ENCODE data around the gene ZNF618.

DNA sequence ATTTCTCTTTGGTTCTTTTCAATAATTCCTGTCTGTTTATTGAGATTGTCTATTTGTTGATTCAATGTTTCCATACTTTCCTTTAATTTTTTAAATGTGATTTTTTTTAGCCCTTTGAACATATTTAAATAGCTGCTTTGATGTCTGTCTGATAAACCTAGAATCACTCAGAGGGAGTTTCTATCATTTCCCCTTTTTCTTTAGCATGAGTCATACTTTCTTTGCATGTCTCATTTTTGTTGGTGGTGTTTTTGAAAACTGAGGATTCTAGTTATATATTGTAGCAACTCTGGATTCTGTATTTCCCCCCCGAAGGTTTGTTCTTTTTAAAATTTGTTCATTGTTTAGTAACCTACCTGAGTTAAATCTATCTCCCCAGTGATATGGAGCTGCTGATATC is 24.2 kb upstream of the ZNF618 start:
- TF ChIP-seq, protein P1, sequence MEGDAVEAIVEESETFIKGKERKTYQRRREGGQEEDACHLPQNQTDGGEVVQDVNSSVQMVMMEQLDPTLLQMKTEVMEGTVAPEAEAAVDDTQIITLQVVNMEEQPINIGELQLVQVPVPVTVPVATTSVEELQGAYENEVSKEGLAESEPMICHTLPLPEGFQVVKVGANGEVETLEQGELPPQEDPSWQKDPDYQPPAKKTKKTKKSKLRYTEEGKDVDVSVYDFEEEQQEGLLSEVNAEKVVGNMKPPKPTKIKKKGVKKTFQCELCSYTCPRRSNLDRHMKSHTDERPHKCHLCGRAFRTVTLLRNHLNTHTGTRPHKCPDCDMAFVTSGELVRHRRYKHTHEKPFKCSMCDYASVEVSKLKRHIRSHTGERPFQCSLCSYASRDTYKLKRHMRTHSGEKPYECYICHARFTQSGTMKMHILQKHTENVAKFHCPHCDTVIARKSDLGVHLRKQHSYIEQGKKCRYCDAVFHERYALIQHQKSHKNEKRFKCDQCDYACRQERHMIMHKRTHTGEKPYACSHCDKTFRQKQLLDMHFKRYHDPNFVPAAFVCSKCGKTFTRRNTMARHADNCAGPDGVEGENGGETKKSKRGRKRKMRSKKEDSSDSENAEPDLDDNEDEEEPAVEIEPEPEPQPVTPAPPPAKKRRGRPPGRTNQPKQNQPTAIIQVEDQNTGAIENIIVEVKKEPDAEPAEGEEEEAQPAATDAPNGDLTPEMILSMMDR (IDR thresholded peaks at IDR 0.05; ENCODE audit: low read depth, low read length, poor library complexity, severe bottlenecking) = no peak
- no peak for TF ChIP-seq EZH2phosphoT487 (IDR thresholded peaks at IDR 0.05; ENCODE audit: borderline replicate concordance, low read length)
